GM21515 (cell line): ENCODE measurements around the gene GYG2.
"Not testable (repeated sequence)": the region's sequence is repeated elsewhere in the genome, so short reads cannot be mapped to it uniquely, and the experiment has no call there.

Experiments used
- ATAC-seq: cut with Tn5 transposase; IDR thresholded peaks from one replicate; pipeline ENCODE4 v1.9.1; 2021; ENCODE audit not compliant: unreplicated experiment

Gene GYG2

DNA sequence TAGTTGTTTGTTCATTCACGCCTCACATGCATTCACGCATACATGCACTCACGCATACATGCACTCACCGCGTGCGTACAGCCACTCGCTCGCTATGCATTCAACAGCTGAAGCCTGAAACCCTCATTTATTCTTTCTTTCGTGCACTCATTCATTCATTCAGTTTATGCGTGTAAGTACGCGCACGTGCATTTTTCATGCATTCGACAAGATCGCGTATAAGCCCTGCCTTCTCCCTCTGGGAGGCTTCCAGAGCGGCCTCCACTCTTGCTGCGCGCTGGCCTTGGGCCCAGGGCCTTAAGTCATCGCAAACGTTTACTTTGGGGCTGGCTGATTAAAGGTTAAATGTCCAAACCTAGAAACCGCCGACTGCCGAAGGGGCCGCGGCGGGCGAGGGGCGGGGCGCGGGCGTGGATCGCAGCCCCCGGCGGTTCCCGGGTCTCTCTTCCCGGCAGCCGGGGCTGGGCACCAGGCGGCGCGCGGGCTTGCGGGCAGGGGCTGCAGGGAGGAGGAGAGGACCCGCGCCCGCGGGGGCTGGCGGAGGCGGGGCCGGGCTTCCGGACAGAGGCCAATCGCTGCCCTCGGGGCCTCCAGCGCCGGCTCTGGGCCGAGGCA, at the start of gene GYG2:
GYG2 (plus strand) TSS at position 587 of the 615 bp plus-strand sequence. CDS start 1,259 bp downstream, outside the sequence.
- ATAC-seq = no peak

DNA sequence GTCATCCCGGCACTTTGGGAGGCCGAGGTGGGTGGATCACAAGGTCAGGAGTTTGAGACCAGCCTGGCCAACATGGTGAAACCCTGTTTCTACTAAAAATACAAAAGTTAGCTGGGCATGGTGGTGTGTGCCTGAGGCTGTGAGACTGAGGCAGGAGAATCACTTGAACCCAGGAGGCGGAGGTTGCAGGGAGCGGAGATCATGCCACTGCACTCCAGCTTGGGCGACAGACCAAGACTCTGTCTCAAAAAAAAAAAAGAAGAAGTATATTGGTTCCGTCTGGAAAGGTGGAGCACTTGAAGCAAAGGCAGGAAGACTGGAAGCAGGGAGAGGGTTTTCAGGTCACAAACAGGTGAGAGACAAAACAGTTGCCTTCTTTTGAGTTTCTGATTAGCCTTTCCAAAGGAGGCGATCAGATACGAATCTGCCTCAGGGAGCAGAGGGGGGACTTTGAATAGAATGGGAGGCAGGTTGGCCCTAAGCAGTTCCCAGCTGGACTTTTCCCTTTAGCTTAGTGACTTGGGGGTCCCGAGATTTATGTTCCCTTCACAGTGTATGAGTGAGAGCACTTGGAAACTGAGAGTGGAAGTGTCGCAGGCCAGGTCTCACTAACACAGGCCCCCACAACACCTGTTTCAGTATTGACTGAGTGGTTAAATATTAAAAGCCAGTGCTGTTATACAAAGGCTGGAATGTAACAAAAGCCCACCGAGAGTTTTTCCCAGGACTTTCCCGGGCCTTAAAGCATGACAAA, 48.1 kb upstream of the GYG2 start:
- not testable (repeated sequence) for ATAC-seq

DNA sequence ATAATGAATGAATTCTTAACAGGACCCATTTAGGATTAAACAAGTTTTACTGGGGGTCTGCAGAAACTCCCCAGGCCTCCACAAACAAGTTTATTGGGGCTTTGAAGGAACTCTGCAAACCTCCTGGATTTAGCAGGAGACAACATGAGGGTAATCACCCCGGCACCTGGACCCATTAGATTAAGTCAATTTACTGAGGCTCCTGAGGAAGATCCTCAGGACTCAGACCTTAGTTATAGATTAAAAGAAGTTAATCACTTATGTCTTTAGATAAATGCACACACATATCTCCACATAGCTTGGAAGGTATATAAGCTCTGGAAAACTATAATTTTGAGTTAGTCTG, 47.5 kb upstream of the GYG2 start:
- ATAC-seq = no peak

DNA sequence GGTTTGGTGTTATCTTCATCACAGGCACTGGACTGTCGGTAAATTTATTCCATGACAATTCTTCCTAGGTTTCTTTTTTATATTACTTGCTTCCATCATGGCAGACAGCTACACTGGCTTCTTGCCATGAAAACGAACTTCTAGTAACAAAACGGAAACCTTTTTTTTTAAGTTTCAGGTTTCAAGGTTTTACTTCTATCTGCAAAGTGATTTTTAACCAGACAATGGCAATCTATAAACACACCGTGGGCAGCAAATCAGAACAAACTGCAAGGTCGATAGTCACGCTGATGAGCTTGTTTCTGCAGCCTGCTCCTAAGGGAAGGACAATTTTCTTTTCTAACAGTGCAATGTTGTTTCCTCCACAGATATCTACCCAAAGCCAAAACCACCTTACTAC, 47.0 kb upstream of the GYG2 start:
- ATAC-seq = no peak

DNA sequence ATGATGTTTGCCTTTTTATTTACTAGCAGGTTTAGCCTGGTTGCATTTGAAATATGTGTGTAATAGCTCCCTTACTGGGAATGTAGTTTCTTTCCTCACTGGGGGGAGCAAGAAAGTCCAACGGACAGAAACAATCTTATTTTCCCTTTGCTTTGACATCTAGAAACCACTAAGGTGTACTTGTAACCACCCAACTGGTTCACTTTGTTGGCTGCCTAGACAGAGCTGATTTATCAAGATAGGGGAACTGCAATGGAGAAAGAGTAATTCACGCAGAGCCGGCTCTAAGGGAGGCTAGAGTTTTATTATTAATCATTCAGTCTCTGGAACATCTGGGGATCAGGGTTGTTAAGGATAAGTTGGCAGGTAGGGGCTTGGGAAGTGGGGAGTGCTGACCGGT, 46.6 kb upstream of the GYG2 start:
- no peak for ATAC-seq

DNA sequence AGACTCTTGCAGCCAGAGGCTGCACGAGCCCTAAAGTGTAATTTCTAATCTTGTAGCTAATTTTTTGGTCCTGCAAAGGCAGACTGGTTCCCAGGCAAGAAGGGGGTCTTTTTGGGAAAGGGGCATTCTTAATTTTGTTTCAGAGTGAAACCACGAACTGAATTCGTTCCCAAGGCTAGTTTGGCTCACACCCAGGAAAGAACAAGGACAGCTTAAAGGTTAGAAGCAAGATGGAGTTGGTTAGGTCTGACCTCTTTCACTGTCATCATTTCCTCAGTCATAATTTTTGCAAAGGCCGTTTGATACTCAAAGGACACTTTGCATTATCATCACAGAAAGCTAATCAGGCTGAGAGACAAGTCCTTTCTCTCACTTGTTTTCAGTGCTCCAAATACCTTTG, 46.0 kb upstream of the GYG2 start:
- no peak for ATAC-seq

DNA sequence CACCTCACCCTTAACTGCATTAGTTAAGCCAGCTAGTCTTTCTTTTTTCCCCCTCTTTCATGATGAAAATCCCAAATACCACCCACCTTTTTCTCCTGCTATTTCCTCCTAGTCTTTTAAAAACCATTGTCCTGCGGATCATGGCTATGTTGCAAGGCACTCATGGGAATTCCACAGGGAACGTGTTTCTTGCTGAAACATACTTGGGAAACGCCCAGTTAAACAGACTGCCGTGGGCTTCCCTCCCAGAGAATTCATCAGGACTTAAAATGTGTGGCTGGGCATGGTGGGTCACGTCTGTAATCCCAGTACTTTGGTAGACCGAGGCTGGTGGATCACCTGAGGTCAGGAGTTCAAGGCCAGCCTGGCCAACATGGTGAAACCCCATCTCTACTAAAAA, 44.7 kb upstream of the GYG2 start:
- no peak for ATAC-seq

DNA sequence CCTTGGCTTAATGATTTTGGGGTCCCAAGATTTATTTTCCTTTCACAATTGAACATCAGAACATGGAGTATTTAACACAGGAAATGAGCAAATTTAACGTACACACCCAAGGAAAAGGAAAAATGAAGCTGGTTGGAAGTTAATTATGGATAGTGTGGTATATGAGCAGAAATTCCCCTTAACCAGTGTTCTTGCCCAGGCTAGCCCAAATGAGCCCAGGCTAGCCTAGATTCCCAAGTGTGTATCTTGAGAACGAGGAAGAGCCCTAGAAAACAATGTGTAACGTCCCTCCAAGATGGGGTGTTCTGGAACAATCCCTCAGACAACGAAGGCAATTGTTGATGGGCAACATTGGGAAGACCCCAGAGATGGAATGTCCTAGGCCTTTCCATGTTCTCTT, 43.2 kb upstream of the GYG2 start:
- ATAC-seq = no peak

DNA sequence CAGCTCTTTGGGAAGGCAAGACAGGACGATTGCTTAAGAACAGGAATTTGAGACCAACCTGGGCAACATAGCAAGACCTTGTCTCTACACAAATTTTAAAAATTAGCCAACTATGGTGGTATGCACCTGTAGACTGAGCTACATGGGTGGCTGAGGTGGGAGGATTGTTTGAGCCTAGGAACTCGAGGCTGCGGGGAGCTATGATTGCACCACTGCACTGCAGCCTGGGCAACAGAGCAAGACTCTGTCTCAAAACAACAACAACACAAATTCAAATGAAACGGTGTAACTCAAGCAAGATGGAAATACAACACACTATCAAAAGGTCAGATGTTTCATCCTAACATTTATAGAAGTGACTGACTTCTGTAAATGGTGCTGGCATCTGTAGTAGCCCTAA, 39.8 kb upstream of the GYG2 start:
- ATAC-seq = no peak

DNA sequence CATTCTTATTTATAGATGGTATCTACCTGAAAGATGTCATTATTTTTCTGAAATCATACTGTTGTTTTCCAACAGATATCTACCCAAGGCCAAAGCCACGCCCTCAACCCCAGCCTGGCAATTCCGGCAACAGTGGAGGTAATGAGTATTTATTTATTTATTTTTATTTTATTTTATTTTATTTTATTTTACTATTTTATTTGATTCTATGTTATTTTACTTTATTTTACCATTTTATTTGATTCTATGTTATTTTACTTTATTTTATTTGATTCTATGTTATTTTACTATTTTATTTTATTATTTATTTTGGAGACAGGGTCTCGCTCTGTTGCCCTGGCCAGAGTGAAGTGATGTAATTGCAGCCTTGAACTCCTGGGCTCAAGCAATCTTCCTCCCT, 39.2 kb upstream of the GYG2 start:
- ATAC-seq = no peak

DNA sequence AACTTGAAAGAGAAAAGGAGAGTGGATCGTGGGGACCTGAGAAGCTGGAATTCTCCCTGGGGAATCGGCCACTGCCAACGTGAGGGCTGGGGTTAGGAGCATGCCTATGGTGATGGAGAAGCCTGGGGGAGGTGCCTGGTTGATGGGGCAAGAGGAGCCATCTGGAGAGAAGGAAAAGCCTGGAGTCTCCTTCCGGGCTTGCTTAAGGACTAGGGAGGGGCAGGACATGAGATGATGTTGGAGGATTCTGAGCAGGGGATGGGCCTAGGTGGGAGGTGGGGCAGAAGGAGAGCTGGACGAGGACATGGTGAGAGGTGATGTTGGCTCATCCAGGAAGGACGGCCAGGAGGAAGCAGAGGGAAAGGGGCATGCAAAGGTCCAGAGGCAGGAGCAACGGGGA, 35.0 kb upstream of the GYG2 start:
- ATAC-seq = no peak

DNA sequence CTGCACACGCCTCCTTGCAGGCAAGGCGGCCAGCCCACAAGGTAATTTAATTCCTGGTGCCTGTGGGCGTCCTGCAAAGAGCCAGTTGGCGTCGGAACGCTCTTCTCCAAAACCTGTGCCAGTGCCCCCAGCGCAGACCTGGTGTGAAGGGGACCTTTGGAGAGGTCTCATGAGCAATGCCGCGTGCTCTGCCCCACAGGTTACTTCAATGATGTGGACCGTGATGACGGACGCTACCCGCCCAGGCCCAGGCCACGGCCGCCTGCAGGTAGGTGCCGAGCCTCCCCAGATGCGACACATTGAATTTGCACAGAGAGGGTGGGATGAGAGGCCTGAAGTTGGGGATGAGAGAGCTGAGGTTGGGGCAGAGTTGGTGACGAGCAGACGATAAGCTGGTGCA, 34.4 kb upstream of the GYG2 start:
- ATAC-seq = no peak

DNA sequence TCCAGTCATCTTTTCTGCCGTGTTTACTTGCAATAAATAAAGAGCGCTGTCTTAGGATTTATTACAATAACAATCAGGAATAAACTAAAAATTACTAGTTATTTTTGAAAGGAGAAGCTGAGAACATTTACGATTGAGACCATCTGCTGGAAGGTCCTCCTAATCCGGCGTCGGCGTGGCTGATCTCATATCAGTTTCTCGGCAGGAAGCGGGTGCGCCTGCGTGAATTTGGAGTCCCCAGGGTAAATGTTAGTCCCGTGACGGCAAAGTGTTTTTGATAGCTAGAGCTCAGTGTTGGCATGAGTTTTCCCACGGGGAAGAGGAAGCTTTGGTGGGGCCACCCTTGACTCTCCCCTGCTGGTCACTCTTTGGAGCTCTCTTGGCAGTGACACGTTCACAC, 31.9 kb upstream of the GYG2 start:
- not testable (repeated sequence) for ATAC-seq

DNA sequence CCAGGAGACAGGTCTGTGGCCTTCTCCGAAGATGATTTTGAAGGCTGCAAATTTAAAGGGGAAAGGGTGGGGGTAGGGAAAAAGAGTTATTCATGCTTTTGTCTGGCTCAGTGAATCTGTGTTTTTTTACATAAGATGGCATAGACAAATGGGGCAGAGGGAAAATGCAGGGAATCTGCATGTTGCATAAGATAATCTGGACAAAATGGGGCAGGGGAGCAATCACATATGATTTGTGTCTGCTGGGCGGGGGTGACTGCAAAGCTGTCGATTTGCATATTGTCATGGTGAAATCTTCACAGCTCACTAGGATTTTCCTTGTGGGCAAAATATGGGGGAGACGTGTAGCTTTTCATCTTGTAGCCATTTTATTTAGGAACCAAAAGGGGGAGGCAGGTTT, 29.4 kb upstream of the GYG2 start:
- ATAC-seq = no peak

DNA sequence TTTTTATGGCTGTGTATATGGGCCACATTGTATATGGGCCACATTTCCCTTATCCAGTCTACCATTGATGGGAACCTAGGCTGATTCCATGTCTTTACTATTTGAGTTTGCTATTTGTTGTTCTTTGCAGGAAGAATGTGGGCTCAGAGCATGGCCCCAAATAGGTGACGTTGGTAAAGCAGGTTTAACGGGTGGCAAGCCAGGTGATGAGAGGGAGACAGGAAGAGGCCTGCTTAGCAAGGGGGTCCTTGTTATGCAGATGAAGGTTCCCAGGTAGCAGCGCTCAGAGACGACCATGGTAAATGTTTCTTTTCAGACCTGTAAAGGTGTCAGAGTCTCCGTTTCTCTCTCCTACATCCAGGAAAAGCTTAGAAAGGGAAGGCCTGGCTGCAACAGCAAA, 28.8 kb upstream of the GYG2 start:
- not testable (repeated sequence) for ATAC-seq

DNA sequence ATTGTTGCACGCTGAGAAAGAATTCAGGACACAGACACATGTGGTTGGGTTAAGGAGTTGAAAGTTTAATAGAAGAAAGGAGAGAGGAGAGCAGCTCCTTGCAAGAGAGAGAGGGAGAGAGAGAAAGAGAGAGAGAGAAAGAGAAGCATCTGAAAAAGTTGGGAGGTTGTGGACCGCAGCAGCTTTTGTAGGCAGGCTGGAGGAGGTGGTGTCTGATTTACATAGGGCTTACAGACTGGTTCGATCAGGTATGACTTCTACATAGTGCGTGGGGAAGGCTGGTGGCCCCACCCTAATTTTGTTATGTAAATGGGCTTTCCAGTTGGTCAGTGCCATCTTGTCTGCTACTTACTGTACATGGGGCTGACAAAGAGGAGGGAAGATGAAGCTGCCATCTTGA, 27.5 kb upstream of the GYG2 start:
- ATAC-seq = no peak

DNA sequence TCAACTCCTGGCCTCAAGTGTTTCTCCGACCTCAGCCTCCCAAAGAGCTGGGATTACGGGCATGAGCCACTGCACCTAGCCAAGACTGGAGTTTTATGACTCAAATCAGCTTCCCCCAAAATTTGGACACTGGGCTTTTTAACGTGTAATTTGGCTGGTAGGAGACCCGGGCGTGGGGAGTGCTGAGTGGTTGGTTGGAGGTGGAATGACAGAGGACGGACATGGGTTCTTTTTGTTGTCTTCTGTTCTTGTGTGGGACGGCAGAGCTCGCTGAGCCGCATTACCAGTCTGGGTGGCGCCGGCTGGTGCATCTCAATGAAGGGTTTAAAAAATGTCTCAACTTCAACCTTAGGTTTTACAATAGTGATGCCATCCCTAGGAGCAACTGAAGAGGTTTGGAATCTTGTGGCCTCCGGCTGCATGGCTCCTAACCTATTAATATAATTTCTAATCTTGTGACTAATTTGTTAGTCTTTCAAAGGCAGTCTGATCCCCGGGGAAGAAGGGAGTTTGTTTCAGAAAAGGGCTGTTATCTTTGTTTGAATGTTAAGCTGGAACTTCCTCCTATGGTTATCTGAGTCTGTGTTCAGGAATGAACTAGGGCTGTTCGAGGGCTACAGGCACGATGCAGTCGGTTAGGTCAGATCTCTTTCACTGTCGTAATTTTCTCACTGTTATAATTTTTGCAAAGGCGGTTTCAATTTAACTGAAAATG, 26.2 kb upstream of the GYG2 start:
- not testable (repeated sequence) for ATAC-seq

DNA sequence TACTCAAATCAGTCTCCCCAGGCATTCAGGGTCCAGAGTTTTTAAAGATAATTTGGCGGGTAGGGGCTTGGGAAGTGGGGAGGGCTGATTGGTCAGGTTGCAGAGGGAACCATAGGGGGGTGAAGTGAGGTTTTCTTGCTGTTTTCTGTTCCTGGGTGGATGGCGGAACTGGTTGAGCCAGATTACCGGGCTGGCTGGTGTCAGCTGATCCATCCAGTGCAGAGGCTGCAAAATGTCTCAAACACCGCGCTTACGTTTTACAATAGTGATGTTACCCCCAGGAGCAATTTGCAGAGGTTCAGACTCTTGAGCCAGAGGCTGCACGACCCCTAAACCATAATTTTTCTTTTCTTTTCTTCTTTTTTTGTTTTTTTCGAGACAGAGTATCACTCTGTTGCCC, 25.2 kb upstream of the GYG2 start:
- not testable (repeated sequence) for ATAC-seq

DNA sequence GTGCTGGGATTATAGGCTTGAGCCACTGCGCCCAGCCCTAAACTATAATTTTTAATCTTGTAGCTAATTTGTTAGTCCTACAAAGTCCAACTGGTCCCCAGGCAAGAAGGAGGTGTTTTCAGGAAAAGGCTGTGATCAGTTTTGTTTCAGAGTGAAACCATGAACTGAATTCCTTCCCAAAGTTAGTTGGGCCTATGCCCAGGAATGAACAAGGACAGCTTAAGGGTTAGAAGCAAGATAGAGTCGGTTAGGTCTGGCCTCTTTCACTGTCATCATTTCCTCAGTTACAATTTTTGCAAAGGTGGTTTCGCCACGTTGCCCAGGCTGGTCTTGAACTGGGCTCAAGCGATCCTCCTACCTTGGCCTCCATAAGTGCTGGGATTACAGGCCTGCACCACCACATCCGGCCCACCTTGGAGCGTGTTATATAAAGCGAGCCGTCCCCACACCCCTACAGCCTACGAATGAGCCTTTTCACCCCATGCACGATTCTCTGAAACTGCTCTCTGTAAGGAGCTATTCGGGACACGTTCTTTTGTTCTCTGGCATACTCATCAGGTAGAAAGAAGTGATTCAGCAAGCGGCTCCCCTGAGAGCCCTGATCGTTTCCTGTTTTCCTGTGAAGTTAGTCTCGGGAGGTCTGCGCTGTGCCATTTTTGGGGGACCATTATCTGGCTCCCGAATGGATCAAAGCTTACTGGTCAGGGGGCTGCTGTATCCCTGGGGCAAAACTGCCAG, 24.5 kb upstream of the GYG2 start:
- not testable (repeated sequence) for ATAC-seq

DNA sequence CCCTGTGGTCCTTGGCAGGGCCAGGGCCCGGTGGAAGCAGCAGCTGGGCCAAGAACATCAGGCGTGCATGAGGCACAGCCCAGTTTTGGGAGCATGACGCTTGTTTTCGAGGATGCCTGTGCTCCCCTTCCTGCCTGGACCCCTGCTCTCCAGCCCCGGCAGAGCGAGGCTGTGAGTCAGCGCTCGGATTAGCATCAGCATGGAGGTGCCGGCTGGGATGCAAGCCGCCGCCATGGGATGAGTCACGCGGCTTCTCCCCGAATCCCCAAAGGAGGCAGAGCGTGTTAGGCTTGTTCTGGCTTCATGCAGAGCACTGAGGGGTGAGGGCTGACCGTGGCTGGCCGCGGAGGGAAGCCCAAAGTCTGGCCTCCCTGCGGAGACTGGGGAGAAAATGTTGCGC, 23.9 kb upstream of the GYG2 start:
- ATAC-seq = not testable (repeated sequence)

DNA sequence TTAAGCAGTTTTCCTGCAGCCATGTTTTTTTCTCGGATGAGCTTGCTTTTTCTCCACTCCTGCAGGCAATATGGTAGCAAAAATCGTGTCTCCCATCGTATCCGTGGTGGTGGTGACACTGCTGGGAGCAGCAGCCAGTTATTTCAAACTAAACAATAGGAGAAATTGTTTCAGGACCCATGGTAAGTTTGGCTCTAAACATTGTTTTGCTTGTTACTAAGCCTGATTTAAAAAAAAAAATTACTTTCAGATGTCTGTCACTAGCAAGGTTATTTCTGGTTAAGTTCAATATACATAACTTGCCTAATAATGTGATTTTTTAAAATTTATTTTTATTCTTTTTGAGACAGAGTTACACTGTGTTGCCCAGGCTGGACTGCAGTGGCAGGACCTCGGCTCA, 17.5 kb upstream of the GYG2 start:
- ATAC-seq = no peak
